Left lung (tissue), 10 donors: ENCODE results near the gene ATP2B3. TPM values are rescaled to one million over a fixed set of nuclear protein-coding genes. Genes with fewer than 3 reads are reported as not detected.

Experiments
- ATAC-seq: fragments of 200-7000 bp; cut with Tn5 transposase; one replicate; pipeline ENCODE4 v1.9.1; 2020; ENCODE audit warnings: moderate library complexity
- DNase-seq, 4 donors: peaks; one replicate each; pipeline ENCODE4 v3.0.0-alpha.2; 2013 to 2020
- H3K27ac ChIP-seq, 2 donors: fragments of 200-600 bp; sonication (generic) in 1 of 2; one replicate each; pipeline versions ENCODE4 v1.5.0 to v1.8.0; 2020 to 2021
- H3K27me3 ChIP-seq, 2 donors: fragments of 200-600 bp; sonication (generic) in 1 of 2; one replicate each; pipeline versions ENCODE4 v1.5.0 to v1.8.0; 2020 to 2021
- H3K36me3 ChIP-seq, 2 donors: fragments of 200-600 bp; sonication (generic) in 1 of 2; one replicate each; pipeline versions ENCODE4 v1.5.0 to v1.8.0; 2020 to 2021
- H3K4me1 ChIP-seq, 2 donors: fragments of 200-600 bp; one replicate each; pipeline ENCODE4 v1.8.0; 2021
- H3K4me3 ChIP-seq, 2 donors: fragments of 200-600 bp; sonication (generic) in 1 of 2; one replicate each; pipeline versions ENCODE4 v1.5.0 to v1.8.0; 2020 to 2021; ENCODE audit warnings: mild to moderate bottlenecking in 1 of 2
- H3K9me3 ChIP-seq, 2 donors: fragments of 200-600 bp; sonication (generic) in 1 of 2; one replicate each; pipeline versions ENCODE4 v1.5.0 to v1.8.0; 2020 to 2021
- intact Hi-C, 2 donors: fragments of 100-400 bp; cut with DNase I; formaldehyde crosslinking; loops; one replicate each; pipeline versions ENCODE4 v1.11.2 to v1.14.2; 2022
- polyA plus RNA-seq, 6 donors: library from polyadenylated mRNA; unstranded; fragments of 120-200 nt; gene quantifications; one replicate each; pipeline ENCODE4 v1.2.1, GENCODE V29; 2013; ENCODE audit not compliant: insufficient read length in 6 of 6
- total RNA-seq, 2 donors: library from RNA; stranded (reverse); fragmentation: NEBNext Ultra II Directional; extraction: Animal tissue kit (Norgen Biotek cat#: 25700); gene quantifications; one replicate each; pipeline ENCODE4 v1.2.1, GENCODE V29; 2021
- TF ChIP-seq, protein P1 (sequence below), 2 donors: fragments of 200-600 bp; sonication (generic) in 1 of 2; IDR thresholded peaks; one replicate each; pipeline versions ENCODE4 v1.5.0 to v1.8.0; 2021; ENCODE audit warnings: antibody characterized with exemption in 2 of 2
- donor health status: DM: no; HTN: yes; CAD: no.
- donor health status: DM: no; HTN: no; CAD: no.

ATP2B3 gene
- total and polyA plus RNA-seq, 8 donors = 0.10 to 0.33 (median 0.19) TPM; not detected in 2

DNA sequence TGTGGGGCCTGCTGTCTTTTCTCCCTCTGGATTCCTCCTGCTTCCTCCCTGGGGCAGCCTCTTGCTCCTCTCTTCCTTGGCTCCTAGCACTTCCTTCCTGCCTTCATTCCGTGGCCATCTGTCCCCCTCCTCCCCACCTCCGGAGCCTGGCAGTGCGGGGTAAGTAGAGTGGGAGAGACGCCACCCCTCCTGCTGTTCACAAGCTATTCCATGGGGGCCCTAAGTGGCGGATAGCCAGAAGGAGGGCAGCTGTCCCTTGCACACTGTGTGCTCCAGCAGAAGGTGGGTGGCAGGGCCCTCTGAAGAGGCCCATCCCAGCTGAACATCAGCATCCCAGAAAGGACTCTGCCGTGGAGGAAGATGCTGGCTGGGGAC, 54.1 kb downstream of the ATP2B3 start:
- no peaks in the 10 kb centered on the region for H3K9me3 ChIP-seq
- no peaks in the 10 kb centered on the region for H3K27me3 ChIP-seq
- ATAC-seq (no peak), DNase-seq (no peak)
- no peaks in the 10 kb centered on the region for H3K36me3 ChIP-seq
- H3K27ac ChIP-seq = no peak overlapping the region
- no peak overlapping the region for H3K4me3 ChIP-seq
- H3K4me1 ChIP-seq = no peaks in the 10 kb centered on the region
- TF ChIP-seq, protein P1, sequence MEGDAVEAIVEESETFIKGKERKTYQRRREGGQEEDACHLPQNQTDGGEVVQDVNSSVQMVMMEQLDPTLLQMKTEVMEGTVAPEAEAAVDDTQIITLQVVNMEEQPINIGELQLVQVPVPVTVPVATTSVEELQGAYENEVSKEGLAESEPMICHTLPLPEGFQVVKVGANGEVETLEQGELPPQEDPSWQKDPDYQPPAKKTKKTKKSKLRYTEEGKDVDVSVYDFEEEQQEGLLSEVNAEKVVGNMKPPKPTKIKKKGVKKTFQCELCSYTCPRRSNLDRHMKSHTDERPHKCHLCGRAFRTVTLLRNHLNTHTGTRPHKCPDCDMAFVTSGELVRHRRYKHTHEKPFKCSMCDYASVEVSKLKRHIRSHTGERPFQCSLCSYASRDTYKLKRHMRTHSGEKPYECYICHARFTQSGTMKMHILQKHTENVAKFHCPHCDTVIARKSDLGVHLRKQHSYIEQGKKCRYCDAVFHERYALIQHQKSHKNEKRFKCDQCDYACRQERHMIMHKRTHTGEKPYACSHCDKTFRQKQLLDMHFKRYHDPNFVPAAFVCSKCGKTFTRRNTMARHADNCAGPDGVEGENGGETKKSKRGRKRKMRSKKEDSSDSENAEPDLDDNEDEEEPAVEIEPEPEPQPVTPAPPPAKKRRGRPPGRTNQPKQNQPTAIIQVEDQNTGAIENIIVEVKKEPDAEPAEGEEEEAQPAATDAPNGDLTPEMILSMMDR (IDR thresholded peaks at IDR 0.05) = no peak
- intact Hi-C loops = no loop called here

DNA sequence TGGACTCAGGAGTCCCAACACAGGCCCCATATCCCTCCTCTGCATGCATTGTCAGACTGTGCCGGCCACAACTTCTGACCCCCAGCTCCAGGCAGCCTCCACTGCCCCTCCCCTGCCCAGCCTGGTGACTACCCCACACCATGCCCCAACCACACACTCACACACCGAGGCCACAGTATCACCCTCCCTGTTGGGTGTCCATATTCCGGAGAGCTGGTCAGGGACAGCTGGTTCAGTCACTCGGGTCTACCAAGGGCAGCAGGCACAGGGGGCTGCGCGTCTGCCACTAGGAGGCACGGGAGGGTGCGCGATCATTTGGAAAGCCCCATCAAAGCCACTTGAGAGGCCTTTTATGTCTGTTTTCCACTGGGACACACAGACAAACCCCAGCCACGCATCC, 55.2 kb downstream of the ATP2B3 start:
- Histone ChIP-seq H3K36me3 (no peaks in the 10 kb centered on the region), H3K9me3 (no peaks in the 10 kb centered on the region), H3K4me1 (no peaks in the 10 kb centered on the region), H3K27me3 (no peaks in the 10 kb centered on the region), H3K27ac (no peak overlapping the region), H3K4me3 (no peak overlapping the region)
- peak in 1 of 4 donors; percentile 9 for DNase-seq
- intact Hi-C loops = no loop called here
- no peak for ATAC-seq
- TF ChIP-seq, protein P1 (IDR thresholded peaks at IDR 0.05) = no peak

DNA sequence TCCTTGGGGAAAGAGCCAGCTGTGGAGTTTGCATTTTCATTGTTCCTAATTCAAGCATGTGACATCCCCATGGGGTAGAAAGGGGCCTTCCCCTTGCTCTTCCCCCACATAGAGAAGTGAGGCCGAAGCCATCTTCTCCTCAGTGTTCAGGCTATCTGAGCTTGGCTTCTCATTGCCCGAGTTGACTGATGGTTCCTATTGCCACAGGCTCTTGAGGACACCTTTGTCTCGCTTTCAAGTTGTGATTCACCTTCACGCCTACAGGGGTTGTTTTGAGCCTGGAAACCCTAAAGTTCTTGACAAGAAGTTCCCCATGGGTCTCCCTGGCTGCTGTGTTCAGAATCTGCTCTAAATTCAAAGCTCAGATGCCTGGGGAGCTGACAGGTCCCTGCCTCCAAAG, 56.5 kb downstream of the ATP2B3 start:
- Histone ChIP-seq H3K27ac (no peak overlapping the region), H3K27me3 (no peaks in the 10 kb centered on the region), H3K4me3 (no peak overlapping the region), H3K9me3 (no peaks in the 10 kb centered on the region), H3K4me1 (no peaks in the 10 kb centered on the region), H3K36me3 (no peaks in the 10 kb centered on the region)
- no peak for DNase-seq
- intact Hi-C loops = no loop called here
- TF ChIP-seq, protein P1 (IDR thresholded peaks at IDR 0.05) = no peak
- ATAC-seq = no peak

DNA sequence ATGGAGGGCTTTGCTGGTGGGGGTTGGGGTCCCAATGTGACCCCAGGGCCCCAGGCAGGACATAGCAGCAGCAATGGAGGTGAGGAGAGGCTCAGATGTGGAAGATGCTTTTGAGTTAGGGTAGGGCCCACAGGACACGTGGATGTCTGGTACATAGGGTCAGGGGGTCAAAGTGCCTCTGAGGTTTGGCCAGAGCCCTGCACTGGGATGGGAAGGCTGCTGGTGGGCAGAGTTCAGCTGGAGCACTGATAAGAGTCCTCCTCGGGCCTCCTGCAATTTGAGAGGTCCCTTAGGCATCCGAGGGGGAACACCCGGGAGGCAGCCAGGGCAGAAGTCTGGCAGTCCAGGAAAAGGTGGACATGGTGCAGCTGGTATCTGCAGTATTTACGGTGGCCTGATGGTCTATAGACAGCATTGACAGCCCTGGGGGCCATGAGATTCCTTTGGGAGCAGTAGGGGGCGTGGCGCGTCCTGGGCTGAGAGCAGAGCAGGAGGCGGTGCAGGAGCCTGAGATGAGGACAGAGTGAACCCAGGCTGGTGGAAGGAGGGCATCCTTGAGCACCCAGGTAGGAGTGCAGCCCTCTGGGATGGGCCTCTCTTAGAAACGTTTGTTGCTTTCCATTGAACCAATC, 58.9 kb downstream of the ATP2B3 start:
- H3K27me3 ChIP-seq = no peaks in the 10 kb centered on the region
- ATAC-seq = no peak
- no peaks in the 10 kb centered on the region for H3K9me3 ChIP-seq
- TF ChIP-seq, protein P1 (IDR thresholded peaks at IDR 0.05) = no peak
- no peak overlapping the region for H3K4me3 ChIP-seq
- intact Hi-C loops = no loop called here
- H3K36me3 ChIP-seq = no peaks in the 10 kb centered on the region
- H3K27ac ChIP-seq = no peak overlapping the region
- no peaks in the 10 kb centered on the region for H3K4me1 ChIP-seq
- no peak for DNase-seq

DNA sequence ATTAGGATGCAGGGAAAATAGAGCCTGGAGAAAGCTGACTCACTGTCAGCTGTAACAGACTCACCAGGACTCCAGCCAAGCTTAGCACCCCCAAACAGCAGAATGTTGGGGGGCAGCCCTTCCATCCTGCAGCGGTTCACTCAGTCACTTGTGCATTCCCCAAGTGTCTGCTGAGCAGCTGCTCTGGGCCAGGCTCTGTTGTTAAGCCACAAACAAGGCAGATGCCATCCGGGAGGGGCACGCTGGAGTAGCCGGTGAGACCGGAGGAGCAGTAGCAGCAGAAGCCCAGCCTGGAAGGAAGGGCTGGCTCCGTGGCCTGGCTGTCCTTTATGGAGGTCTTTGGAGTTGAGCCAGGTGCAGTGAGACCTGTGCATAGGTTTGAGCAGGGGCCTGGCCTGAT, 59.5 kb downstream of the ATP2B3 start:
- no peaks in the 10 kb centered on the region for H3K27me3 ChIP-seq

More for the DNA sequence above, 59.5 kb downstream of the ATP2B3 start:
- no peak for ATAC-seq
- no peaks in the 10 kb centered on the region for H3K4me1 ChIP-seq
- H3K4me3 ChIP-seq = no peak overlapping the region
- H3K9me3 ChIP-seq = no peaks in the 10 kb centered on the region
- H3K36me3 ChIP-seq = no peaks in the 10 kb centered on the region
- DNase-seq = no peak
- TF ChIP-seq, protein P1 (IDR thresholded peaks at IDR 0.05) = no peak
- no peak overlapping the region for H3K27ac ChIP-seq
- intact Hi-C loops = no loop called here
